HepG2 (cell line): Measurements from ENCODE around the gene IGFALS.

Experiments
- HES4 ChIP-seq: sonication (generic); formaldehyde crosslinking; IDR thresholded peaks from 2 replicates; pipeline ENCODE4 v1.9.0; 2021; ENCODE audit warnings: mild to moderate bottlenecking, missing genetic modification reagents, borderline replicate concordance
- HOXD1 ChIP-seq: sonication (generic); formaldehyde crosslinking; IDR thresholded peaks from 2 replicates; pipeline ENCODE4 v1.5.0; 2020; ENCODE audit warnings: missing genetic modification reagents
- MAX ChIP-seq: IDR thresholded peaks from 2 replicates; pipeline ENCODE4 v1.6.1; 2012; ENCODE audit warnings: inconsistent platforms
- MIER2 ChIP-seq: IDR thresholded peaks from 2 replicates; pipeline ENCODE4 v1.6.1; 2016; ENCODE audit warnings: missing biosample characterization, missing genetic modification reagents
- RFX5 ChIP-seq: IDR thresholded peaks from 2 replicates; pipeline ENCODE4 v1.6.1; 2011; ENCODE audit warnings: low read depth, low read length, improper control_type of control experiment
- TF ChIP-seq, protein P1 (sequence below): sonication (generic); formaldehyde crosslinking; IDR thresholded peaks from 2 replicates; pipeline ENCODE4 v1.4.0; 2020; ENCODE audit warnings: missing genetic modification reagents, borderline replicate concordance

GRCh38 chr16:1775006-1775845 lies 18.3 kb downstream of the IGFALS start:
- TF ChIP-seq RFX5 = no peak
- TF ChIP-seq MIER2 (CRISPR knock-in tag) = no peak
- TF ChIP-seq, protein P1, sequence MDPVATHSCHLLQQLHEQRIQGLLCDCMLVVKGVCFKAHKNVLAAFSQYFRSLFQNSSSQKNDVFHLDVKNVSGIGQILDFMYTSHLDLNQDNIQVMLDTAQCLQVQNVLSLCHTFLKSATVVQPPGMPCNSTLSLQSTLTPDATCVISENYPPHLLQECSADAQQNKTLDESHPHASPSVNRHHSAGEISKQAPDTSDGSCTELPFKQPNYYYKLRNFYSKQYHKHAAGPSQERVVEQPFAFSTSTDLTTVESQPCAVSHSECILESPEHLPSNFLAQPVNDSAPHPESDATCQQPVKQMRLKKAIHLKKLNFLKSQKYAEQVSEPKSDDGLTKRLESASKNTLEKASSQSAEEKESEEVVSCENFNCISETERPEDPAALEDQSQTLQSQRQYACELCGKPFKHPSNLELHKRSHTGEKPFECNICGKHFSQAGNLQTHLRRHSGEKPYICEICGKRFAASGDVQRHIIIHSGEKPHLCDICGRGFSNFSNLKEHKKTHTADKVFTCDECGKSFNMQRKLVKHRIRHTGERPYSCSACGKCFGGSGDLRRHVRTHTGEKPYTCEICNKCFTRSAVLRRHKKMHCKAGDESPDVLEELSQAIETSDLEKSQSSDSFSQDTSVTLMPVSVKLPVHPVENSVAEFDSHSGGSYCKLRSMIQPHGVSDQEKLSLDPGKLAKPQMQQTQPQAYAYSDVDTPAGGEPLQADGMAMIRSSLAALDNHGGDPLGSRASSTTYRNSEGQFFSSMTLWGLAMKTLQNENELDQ (CRISPR knock-in tag) = no peak
- no peak for TF ChIP-seq MAX
- TF ChIP-seq HOXD1 = no peak
- no peak for TF ChIP-seq HES4 (CRISPR knock-in tag)
